NB4 (cell line): ENCODE measurements around the gene CIC.

Experiments used
- MYC ChIP-seq: IDR thresholded peaks from 2 replicates; pipeline ENCODE4 v1.6.1; 2011; ENCODE audit warnings: low read depth, low read length
- POLR2A ChIP-seq: IDR thresholded peaks from 2 replicates; pipeline ENCODE4 v1.6.1; 2011; ENCODE audit warnings: mild to moderate bottlenecking; ENCODE audit not compliant: insufficient read length; ENCODE audit errors: extremely low read depth
- TF ChIP-seq, protein P1 (sequence below): IDR thresholded peaks from one replicate; pipeline ENCODE4 v1.5.1; 2012; ENCODE audit warnings: low read depth, low read length
- TF ChIP-seq, protein P2 (sequence below): IDR thresholded peaks from 2 replicates; pipeline ENCODE4 v1.6.1; 2011; ENCODE audit warnings: low read depth, low read length

DNA sequence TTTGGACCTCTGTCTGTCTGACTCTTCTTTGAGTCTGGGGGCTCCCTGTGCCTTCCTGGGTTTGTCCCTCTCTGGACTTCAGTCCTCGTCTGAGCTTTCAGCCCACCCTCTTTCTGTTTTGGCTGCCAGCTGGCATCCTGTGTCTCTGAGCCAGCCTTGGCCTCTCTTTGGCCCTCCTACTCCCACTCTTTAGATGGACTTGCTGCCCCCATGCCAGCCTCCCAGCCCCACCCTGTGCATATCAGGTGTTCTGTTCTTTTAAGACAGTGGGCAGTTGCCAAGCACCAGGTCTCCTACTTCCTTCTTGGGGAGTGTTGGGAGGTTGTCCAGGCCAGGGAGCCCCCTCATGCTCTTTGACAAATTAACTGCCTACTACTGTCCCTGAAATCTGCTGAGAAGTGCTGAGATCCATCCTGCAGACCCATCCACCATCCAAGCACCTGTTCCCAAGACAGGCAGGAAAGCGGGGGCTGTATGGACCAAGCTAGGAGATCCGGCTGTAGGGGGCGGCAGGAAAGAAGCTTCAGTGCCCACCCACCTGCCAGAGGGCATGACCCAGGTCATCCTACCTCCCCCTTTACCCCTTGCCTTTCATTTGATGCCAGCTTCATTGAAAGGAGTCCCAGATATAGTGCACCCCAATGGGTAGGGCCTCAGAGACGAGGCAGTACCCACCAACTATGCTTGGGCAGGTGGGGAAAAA, 9.6 kb downstream of the CIC start:
- TF ChIP-seq, protein P1, sequence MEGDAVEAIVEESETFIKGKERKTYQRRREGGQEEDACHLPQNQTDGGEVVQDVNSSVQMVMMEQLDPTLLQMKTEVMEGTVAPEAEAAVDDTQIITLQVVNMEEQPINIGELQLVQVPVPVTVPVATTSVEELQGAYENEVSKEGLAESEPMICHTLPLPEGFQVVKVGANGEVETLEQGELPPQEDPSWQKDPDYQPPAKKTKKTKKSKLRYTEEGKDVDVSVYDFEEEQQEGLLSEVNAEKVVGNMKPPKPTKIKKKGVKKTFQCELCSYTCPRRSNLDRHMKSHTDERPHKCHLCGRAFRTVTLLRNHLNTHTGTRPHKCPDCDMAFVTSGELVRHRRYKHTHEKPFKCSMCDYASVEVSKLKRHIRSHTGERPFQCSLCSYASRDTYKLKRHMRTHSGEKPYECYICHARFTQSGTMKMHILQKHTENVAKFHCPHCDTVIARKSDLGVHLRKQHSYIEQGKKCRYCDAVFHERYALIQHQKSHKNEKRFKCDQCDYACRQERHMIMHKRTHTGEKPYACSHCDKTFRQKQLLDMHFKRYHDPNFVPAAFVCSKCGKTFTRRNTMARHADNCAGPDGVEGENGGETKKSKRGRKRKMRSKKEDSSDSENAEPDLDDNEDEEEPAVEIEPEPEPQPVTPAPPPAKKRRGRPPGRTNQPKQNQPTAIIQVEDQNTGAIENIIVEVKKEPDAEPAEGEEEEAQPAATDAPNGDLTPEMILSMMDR = no peak
- TF ChIP-seq MYC (no peak), POLR2A (no peak)
- TF ChIP-seq, protein P2, sequence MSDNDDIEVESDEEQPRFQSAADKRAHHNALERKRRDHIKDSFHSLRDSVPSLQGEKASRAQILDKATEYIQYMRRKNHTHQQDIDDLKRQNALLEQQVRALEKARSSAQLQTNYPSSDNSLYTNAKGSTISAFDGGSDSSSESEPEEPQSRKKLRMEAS = no peak
